Osteoblast (primary cell): ENCODE measurements around the gene WDR90. TPM values are rescaled to one million over a fixed set of nuclear protein-coding genes. Genes with fewer than 3 reads are reported as not detected.

Experiments used
- DNase-seq: peaks from one replicate; pipeline ENCODE4 v3.0.0; 2011; ENCODE audit warnings: low spot score, mixed read lengths; ENCODE audit not compliant: insufficient read length; ENCODE audit errors: missing footprints
- H2AFZ ChIP-seq: 2 replicates; pipeline ENCODE4 v1.6.0; 2011; ENCODE audit warnings: mild to moderate bottlenecking, low read length
- H3K27ac ChIP-seq: 2 replicates; pipeline ENCODE4 v1.5.1; 2011; ENCODE audit warnings: mild to moderate bottlenecking, low read depth, low read length, moderate library complexity
- H3K27me3 ChIP-seq: 2 replicates; pipeline ENCODE4 v1.6.0; 2012; ENCODE audit warnings: mild to moderate bottlenecking, control low read depth, inconsistent platforms, low read length, moderate library complexity; ENCODE audit not compliant: insufficient read depth
- H3K36me3 ChIP-seq: 2 replicates; pipeline ENCODE4 v1.5.1; 2011; ENCODE audit warnings: mild to moderate bottlenecking, low read length, control low read depth, moderate library complexity; ENCODE audit not compliant: insufficient read depth
- H3K4me1 ChIP-seq: 2 replicates; pipeline ENCODE4 v1.5.1; 2011; ENCODE audit warnings: mild to moderate bottlenecking, low read length, control low read depth, moderate library complexity; ENCODE audit not compliant: insufficient read depth
- H3K4me2 ChIP-seq: 2 replicates; pipeline ENCODE4 v1.6.0; 2011; ENCODE audit warnings: mild to moderate bottlenecking, low read length; ENCODE audit not compliant: insufficient read depth
- H3K4me3 ChIP-seq: fragments of 200-600 bp; sonication (generic); 3 replicates; pipeline ENCODE4 v1.5.1; 2012; ENCODE audit warnings: mild to moderate bottlenecking, low read length, inconsistent platforms; ENCODE audit not compliant: insufficient read depth
- H3K79me2 ChIP-seq: 2 replicates; pipeline ENCODE4 v1.6.0; 2012; ENCODE audit warnings: mild to moderate bottlenecking, low read length, control low read depth, inconsistent platforms; ENCODE audit not compliant: insufficient read depth
- H3K9me3 ChIP-seq: 2 replicates; pipeline ENCODE4 v1.5.1; 2011; ENCODE audit warnings: low read depth, low read length, control low read depth
- H4K20me1 ChIP-seq: 2 replicates; pipeline ENCODE4 v1.6.0; 2012; ENCODE audit warnings: mild to moderate bottlenecking, low read length, control low read depth; ENCODE audit not compliant: insufficient read depth
- total RNA-seq: library from RNA; depleted of rRNA; stranded (reverse); fragments of >200 nt; gene quantifications from 2 replicates; pipeline ENCODE4 v1.2.3, GENCODE V29; 2012
- TF ChIP-seq, protein P1 (sequence below): IDR thresholded peaks from 2 replicates; pipeline ENCODE4 v1.5.1; 2011; ENCODE audit warnings: mild to moderate bottlenecking, low read depth, low read length, moderate library complexity; ENCODE audit errors: extremely low read depth

Gene WDR90
- total RNA-seq, 1 donor: 19.2 TPM

DNA sequence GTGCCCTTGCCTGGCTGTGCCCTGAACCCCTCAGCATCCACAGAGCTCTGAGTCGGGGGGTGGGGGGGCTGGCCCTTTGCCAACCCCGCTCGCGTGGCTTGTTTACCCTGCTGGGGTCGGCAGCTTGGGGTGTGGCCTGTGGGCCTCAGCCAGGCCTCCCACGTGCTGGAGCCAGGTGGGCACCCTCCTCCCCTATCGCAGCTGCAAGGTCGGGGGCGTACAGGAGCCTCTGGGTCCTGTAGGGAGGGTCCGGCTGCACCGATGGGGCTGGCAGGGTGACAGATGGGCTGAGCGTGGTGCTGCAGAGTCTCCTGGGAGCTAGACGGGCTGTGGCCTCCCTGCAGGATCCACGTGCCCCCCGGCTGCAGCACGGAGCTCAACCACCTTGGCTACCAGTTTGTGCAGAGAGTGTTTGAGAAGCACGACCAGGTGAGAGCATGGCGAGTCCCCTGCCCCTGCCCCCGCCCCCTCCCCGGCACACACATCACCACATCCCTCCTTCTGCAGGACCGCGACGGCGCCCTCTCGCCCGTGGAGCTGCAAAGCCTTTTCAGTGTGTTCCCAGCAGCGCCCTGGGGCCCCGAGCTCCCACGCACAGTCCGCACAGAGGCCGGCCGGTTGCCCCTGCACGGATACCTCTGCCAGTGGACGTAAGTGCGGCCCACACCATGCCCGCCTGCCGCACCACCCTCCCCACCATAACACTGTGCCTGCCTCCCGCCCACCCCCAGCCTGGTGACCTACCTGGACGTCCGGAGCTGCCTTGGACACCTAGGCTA, 22.4 kb downstream of the WDR90 start:
- Histone ChIP-seq H2AFZ (no peak overlapping the region), H3K4me1 (peaks cover 10% of the 10 kb centered on the region), H3K4me2 (no peak overlapping the region), H4K20me1 (peaks cover 44% of the 10 kb centered on the region), H3K27ac (no peak overlapping the region), H3K27me3 (no peaks in the 10 kb centered on the region), H3K79me2 (peaks cover 35% of the 10 kb centered on the region), H3K9me3 (no peaks in the 10 kb centered on the region), H3K36me3 (peaks cover 41% of the 10 kb centered on the region), H3K4me3 (no peak overlapping the region)
- no peak for DNase-seq
- TF ChIP-seq, protein P1, sequence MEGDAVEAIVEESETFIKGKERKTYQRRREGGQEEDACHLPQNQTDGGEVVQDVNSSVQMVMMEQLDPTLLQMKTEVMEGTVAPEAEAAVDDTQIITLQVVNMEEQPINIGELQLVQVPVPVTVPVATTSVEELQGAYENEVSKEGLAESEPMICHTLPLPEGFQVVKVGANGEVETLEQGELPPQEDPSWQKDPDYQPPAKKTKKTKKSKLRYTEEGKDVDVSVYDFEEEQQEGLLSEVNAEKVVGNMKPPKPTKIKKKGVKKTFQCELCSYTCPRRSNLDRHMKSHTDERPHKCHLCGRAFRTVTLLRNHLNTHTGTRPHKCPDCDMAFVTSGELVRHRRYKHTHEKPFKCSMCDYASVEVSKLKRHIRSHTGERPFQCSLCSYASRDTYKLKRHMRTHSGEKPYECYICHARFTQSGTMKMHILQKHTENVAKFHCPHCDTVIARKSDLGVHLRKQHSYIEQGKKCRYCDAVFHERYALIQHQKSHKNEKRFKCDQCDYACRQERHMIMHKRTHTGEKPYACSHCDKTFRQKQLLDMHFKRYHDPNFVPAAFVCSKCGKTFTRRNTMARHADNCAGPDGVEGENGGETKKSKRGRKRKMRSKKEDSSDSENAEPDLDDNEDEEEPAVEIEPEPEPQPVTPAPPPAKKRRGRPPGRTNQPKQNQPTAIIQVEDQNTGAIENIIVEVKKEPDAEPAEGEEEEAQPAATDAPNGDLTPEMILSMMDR: no peak

DNA sequence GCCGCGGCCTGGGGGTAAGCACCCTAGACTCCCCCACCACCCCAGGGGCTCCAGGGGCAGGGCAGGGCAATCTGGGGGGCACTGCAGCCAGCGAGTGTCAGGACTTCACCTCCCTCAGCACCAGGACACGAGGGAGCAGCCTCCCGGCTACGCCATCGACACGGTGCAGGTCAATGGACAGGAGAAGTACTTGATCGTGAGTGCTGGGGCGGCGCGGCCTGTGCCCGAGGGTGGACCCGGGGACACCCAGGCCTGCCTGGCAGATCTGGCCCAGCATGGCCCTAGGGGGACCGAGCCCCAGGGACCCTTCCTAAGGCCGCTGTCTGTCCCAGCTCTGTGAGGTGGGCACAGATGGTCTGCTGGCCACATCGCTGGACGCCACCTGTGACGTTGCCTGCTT, 23.2 kb downstream of the WDR90 start:
- no peaks in the 10 kb centered on the region for H3K27me3 ChIP-seq
- DNase-seq: no peak
- H3K79me2 ChIP-seq: peaks cover 35% of the 10 kb centered on the region
- TF ChIP-seq, protein P1: no peak
- no peak overlapping the region for H3K4me2 ChIP-seq
- no peak overlapping the region for H3K27ac ChIP-seq
- H3K4me3 ChIP-seq: no peak overlapping the region
- peaks cover 10% of the 10 kb centered on the region for H3K4me1 ChIP-seq
- H2AFZ ChIP-seq: no peak overlapping the region
- H3K36me3 ChIP-seq: peaks cover 41% of the 10 kb centered on the region
- H3K9me3 ChIP-seq: no peaks in the 10 kb centered on the region
- H4K20me1 ChIP-seq: peaks cover 44% of the 10 kb centered on the region

DNA sequence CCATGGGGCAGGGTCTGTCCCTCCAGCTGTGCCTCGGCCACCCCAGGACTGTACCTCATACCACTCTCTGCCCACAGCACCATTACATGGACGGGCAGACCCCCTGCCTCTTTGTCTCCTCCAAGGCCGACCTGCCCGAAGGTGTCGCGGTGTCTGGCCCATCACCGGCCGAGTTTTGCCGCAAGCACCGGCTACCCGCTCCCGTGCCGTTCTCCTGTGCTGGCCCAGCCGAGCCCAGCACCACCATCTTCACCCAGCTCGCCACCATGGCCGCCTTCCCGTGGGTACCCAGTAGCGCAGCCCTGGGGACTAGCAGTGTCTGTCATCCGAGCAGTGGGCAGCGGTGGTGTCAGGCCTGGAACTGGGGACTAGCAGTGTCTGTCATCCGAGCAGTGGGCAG, 23.7 kb downstream of the WDR90 start:
- Histone ChIP-seq H3K9me3 (no peaks in the 10 kb centered on the region), H3K27ac (no peak overlapping the region), H4K20me1 (peaks cover 44% of the 10 kb centered on the region), H3K36me3 (peaks cover 41% of the 10 kb centered on the region), H3K4me3 (no peak overlapping the region), H3K79me2 (peaks cover 32% of the 10 kb centered on the region), H2AFZ (no peak overlapping the region), H3K4me2 (no peak overlapping the region), H3K4me1 (peaks cover 8% of the 10 kb centered on the region), H3K27me3 (no peaks in the 10 kb centered on the region)
- no peak for DNase-seq
- TF ChIP-seq, protein P1: no peak

DNA sequence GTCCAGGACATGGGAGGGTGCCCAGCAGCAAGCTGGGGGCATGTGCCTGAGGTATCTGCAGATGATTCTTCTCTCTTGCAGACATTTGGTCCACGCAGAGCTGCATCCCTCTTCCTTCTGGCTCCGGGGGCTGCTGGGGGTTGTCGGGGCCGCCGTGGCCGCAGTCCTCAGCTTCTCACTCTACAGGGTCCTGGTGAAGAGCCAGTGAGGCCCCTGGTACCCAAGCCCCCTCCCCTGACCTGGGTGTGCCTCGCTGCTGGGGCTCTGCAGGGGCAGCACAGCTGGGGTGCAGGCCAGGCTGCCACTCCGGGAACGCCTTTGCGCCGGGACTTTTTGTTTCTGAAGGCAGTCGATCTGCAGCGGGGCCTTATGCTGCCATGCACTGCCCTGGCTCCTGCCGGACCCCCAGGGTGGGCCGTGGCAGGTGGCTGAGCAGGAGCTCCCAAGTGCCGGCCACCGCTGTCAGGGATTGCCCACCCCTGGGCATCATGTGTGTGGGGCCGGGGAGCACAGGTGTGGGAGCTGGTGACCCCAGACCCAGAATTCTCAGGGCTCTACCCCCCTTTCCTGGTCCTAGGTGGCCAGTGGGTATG, 24.3 kb downstream of the WDR90 start:
- no peak overlapping the region for H2AFZ ChIP-seq
- no peaks in the 10 kb centered on the region for H3K27me3 ChIP-seq
- TF ChIP-seq, protein P1: no peak
- H3K27ac ChIP-seq: no peak overlapping the region
- H3K4me2 ChIP-seq: no peak overlapping the region
- peaks cover 44% of the 10 kb centered on the region for H4K20me1 ChIP-seq
- peaks cover 41% of the 10 kb centered on the region for H3K36me3 ChIP-seq
- H3K9me3 ChIP-seq: no peaks in the 10 kb centered on the region
- peaks cover 8% of the 10 kb centered on the region for H3K4me1 ChIP-seq
- H3K79me2 ChIP-seq: peaks cover 26% of the 10 kb centered on the region
- H3K4me3 ChIP-seq: no peak overlapping the region
- DNase-seq: no peak
